Colonic mucosa (tissue), 4 donors: ENCODE results near the gene ATP2B3. TPM values are rescaled to one million over a fixed set of nuclear protein-coding genes. Genes with fewer than 3 reads are reported as not detected.
A peak's percentile ranks its signal among the peaks of the same experiment; 100 is the strongest.

Experiments used
- DNase-seq: peaks from one replicate; pipeline ENCODE4 v3.0.0-alpha.2; 2020
- H3K27ac ChIP-seq: fragments of 200-600 bp; one replicate; pipeline ENCODE4 v1.8.0; 2021
- H3K27me3 ChIP-seq: fragments of 200-600 bp; one replicate; pipeline ENCODE4 v1.8.0; 2021
- H3K36me3 ChIP-seq: fragments of 200-600 bp; one replicate; pipeline ENCODE4 v1.8.0; 2021
- H3K4me1 ChIP-seq: fragments of 200-600 bp; one replicate; pipeline ENCODE4 v1.8.0; 2021; ENCODE audit warnings: mild to moderate bottlenecking
- H3K4me3 ChIP-seq: fragments of 200-600 bp; one replicate; pipeline ENCODE4 v1.8.0; 2021
- H3K9ac ChIP-seq, 2 donors: one replicate each; pipeline ENCODE4 v1.7.0; 2013; ENCODE audit warnings: control low read depth in 2 of 2, low read depth in 2 of 2, low read length in 2 of 2
- H3K9me3 ChIP-seq: fragments of 200-600 bp; one replicate; pipeline ENCODE4 v1.8.0; 2021
- CTCF ChIP-seq: fragments of 200-600 bp; IDR thresholded peaks from one replicate; pipeline ENCODE4 v1.8.0; 2022; ENCODE audit warnings: antibody characterized with exemption, mild to moderate bottlenecking
- intact Hi-C: fragments of 100-400 bp; cut with DNase I; formaldehyde crosslinking; loops from one replicate; pipeline ENCODE4 v1.14.1; 2022
- total RNA-seq, 2 donors: library from RNA; stranded (reverse); fragmentation: NEBNext Ultra II Directional in 1 of 2; extraction: Animal tissue kit (Norgen Biotek cat#: 25700) in 1 of 2; gene quantifications; one replicate each; pipeline ENCODE4 v1.2.1, GENCODE V29; 2021
- donor health status: healthy.
- donor health status: DM: no; HTN: no; CAD: no.
- donor health status: DM: no; HTN: no; CAD: no.

ATP2B3 gene
- total RNA-seq, 2 donors from 2014 or later = 0.24 TPM; not detected in 1

- Histone ChIP-seq H3K27me3 (no peaks in the 10 kb centered on the region), H3K9me3 (no peaks in the 10 kb centered on the region), H3K9ac (no peak overlapping the region), H3K4me1 (no peaks in the 10 kb centered on the region), H3K4me3 (no peak overlapping the region), H3K27ac (no peak overlapping the region), H3K36me3 (no peaks in the 10 kb centered on the region)
- DNase-seq = no peak
- no peak for TF ChIP-seq CTCF
- intact Hi-C loops = no loop called here
Measured at GRCh38 chrX:153588021-153588781, 70.8 kb downstream of the ATP2B3 start.

- Histone ChIP-seq H3K9ac (no peak overlapping the region), H3K27me3 (no peaks in the 10 kb centered on the region), H3K27ac (no peak overlapping the region), H3K9me3 (no peaks in the 10 kb centered on the region), H3K4me3 (no peak overlapping the region), H3K36me3 (no peaks in the 10 kb centered on the region), H3K4me1 (no peaks in the 10 kb centered on the region)
- intact Hi-C loops = no loop called here
- no peak for DNase-seq
- TF ChIP-seq CTCF = no peak
Measured at GRCh38 chrX:153588782-153589446, 71.5 kb downstream of the ATP2B3 start.

GRCh38 chrX:153590961-153591956 lies 73.8 kb downstream of the ATP2B3 start:
- Histone ChIP-seq H3K36me3 (no peaks in the 10 kb centered on the region), H3K9ac (peak overlapping the region in 1 of 2 donors; percentile 4), H3K4me1 (no peaks in the 10 kb centered on the region), H3K9me3 (no peaks in the 10 kb centered on the region), H3K27ac (no peak overlapping the region), H3K27me3 (no peaks in the 10 kb centered on the region), H3K4me3 (no peak overlapping the region)
- peak; percentile 52 for DNase-seq
- no peak for TF ChIP-seq CTCF
- intact Hi-C loops = no loop called here

GRCh38 chrX:153592091-153592833 lies 74.8 kb downstream of the ATP2B3 start:
- no peak for DNase-seq
- Histone ChIP-seq H3K4me3 (no peak overlapping the region), H3K9ac (no peak overlapping the region), H3K36me3 (no peaks in the 10 kb centered on the region), H3K27ac (no peak overlapping the region), H3K4me1 (no peaks in the 10 kb centered on the region), H3K9me3 (no peaks in the 10 kb centered on the region), H3K27me3 (no peaks in the 10 kb centered on the region)
- no peak for TF ChIP-seq CTCF
- intact Hi-C loops = no loop called here
